ENCODE data around the gene USP43. TPM values are rescaled to one million over a fixed set of nuclear protein-coding genes. Genes with fewer than 3 reads are reported as not detected.
A peak's percentile ranks its signal among the peaks of the same experiment; 100 is the strongest.

Gene USP43
- total RNA-seq, 1 donor from 2014 or later: 7.0 TPM

DNA sequence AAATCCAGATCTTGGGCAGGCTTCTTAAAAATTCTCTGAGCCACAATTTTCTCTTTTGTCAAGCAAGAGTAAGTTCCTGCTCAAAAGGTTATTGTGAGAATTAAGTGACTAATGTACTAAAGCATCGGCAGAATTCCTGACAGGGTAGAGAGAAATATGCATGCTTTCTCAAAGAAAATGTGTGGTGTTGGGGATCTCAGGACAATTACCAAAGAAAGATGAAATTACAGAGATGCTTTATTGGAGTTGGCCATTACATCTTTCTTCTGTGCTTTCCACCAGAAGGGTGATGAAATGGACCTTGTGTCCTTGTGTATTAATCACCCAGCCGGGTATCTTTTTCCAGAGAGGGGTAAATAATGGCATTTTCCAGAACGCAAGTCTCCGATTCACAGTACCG is 1.7 kb upstream of the USP43 start:
- H3K36me3 Mint-ChIP-seq (ENCODE audit: low read depth, unreplicated experiment): no peaks in the 10 kb centered on the region
- no peaks in the 10 kb centered on the region for H3K27me3 Mint-ChIP-seq (ENCODE audit: low read depth, unreplicated experiment)

DNA sequence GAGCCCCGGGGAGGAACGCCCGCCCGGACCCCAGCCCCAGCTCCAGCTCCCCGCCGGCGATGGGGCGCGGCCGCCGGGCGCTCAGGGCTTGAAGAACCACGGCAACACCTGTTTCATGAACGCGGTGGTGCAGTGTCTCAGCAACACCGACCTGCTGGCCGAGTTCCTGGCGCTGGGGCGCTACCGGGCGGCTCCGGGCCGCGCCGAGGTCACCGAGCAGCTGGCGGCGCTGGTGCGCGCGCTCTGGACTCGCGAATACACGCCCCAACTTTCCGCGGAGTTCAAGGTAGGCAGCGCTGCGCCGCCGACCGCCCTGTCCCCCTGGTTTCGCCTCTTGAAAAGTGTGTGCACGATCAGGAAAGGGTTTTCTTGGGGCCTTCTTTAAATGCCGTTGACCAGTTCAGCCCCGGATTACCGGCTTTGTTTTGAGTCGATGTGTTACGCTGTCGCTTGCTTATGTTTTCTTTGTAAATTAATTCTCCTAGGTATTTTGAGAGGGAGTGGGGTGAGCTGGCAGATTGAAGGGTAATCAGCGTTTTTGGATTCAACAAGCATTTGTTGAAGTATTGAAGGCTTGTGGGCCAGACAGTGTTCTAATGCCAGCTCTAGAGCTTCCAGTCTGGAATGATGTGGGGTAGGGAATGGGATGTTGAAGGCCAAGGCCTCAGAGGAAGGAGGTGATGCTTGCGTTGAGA is 681 bp downstream of the USP43 start:
- Histone ChIP-seq H3K27ac (ENCODE audit: low read depth, low read length) (peak overlapping the region; percentile 2), H3K4me3 (ENCODE audit: insufficient read depth, low read depth, low read length) (peak overlapping the region; percentile 63)
- H3K36me3 Mint-ChIP-seq (ENCODE audit: low read depth, unreplicated experiment): no peaks in the 10 kb centered on the region

More for the DNA sequence above, 1.7 kb upstream of the USP43 start:
- Mint-ChIP-seq H3K4me1 (ENCODE audit: low read depth, unreplicated experiment) (peaks cover 23% of the 10 kb centered on the region), H3K4me3 (ENCODE audit: unreplicated experiment) (peak overlapping the region; percentile 91), H3K27ac (ENCODE audit: unreplicated experiment) (peak overlapping the region; percentile 97), H3K9me3 (ENCODE audit: unreplicated experiment) (no peaks in the 10 kb centered on the region)
- no peak overlapping the region for H3K27ac ChIP-seq (ENCODE audit: low read depth, low read length)
- peak; percentile 58 for DNase-seq (ENCODE audit: low read depth)
- no peak overlapping the region for H2AFZ ChIP-seq (ENCODE audit: low read depth, low read length)
- peak; percentile 9 for FAIRE-seq
- H3K4me3 ChIP-seq (ENCODE audit: insufficient read depth, low read depth, low read length): no peak overlapping the region
- H3K36me3 ChIP-seq (ENCODE audit: insufficient read depth, low read length): no peaks in the 10 kb centered on the region
- no peaks in the 10 kb centered on the region for H3K79me2 ChIP-seq (ENCODE audit: insufficient read depth, low read length)
- TF ChIP-seq, protein P1, sequence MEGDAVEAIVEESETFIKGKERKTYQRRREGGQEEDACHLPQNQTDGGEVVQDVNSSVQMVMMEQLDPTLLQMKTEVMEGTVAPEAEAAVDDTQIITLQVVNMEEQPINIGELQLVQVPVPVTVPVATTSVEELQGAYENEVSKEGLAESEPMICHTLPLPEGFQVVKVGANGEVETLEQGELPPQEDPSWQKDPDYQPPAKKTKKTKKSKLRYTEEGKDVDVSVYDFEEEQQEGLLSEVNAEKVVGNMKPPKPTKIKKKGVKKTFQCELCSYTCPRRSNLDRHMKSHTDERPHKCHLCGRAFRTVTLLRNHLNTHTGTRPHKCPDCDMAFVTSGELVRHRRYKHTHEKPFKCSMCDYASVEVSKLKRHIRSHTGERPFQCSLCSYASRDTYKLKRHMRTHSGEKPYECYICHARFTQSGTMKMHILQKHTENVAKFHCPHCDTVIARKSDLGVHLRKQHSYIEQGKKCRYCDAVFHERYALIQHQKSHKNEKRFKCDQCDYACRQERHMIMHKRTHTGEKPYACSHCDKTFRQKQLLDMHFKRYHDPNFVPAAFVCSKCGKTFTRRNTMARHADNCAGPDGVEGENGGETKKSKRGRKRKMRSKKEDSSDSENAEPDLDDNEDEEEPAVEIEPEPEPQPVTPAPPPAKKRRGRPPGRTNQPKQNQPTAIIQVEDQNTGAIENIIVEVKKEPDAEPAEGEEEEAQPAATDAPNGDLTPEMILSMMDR (IDR thresholded peaks at IDR 0.05; ENCODE audit: insufficient read depth, low read depth, low read length): no peak
- TF ChIP-seq EZH2 (IDR thresholded peaks at IDR 0.05; ENCODE audit: insufficient read depth, low read length): no peak
- no peaks in the 10 kb centered on the region for H4K20me1 ChIP-seq (ENCODE audit: insufficient read depth, low read length)
- no peak overlapping the region for H3K9ac ChIP-seq (ENCODE audit: low read length)
- H3K4me2 ChIP-seq (ENCODE audit: low read length): peak overlapping the region; percentile 16
- H3K4me1 ChIP-seq (ENCODE audit: insufficient read depth, low read length): peaks cover 26% of the 10 kb centered on the region
- H3K27me3 ChIP-seq (ENCODE audit: insufficient read depth, low read length): no peaks in the 10 kb centered on the region
- no peaks in the 10 kb centered on the region for H3K9me3 ChIP-seq (ENCODE audit: insufficient read depth, low read depth, low read length)

More for the DNA sequence above, 681 bp downstream of the USP43 start:
- no peaks in the 10 kb centered on the region for H3K27me3 Mint-ChIP-seq (ENCODE audit: low read depth, unreplicated experiment)
- H3K4me3 Mint-ChIP-seq (ENCODE audit: unreplicated experiment): peak overlapping the region; percentile 96
- Histone ChIP-seq H3K4me1 (ENCODE audit: insufficient read depth, low read length) (peaks cover 27% of the 10 kb centered on the region), H4K20me1 (ENCODE audit: insufficient read depth, low read length) (no peaks in the 10 kb centered on the region), H3K36me3 (ENCODE audit: insufficient read depth, low read length) (no peaks in the 10 kb centered on the region), H2AFZ (ENCODE audit: low read depth, low read length) (peak overlapping the region; percentile 88), H3K27me3 (ENCODE audit: insufficient read depth, low read length) (no peaks in the 10 kb centered on the region), H3K9ac (ENCODE audit: low read length) (peak overlapping the region; percentile 66), H3K79me2 (ENCODE audit: insufficient read depth, low read length) (no peaks in the 10 kb centered on the region), H3K4me2 (ENCODE audit: low read length) (peak overlapping the region; percentile 95), H3K9me3 (ENCODE audit: insufficient read depth, low read depth, low read length) (no peaks in the 10 kb centered on the region)
- peak overlapping the region; percentile 55 for H3K27ac Mint-ChIP-seq (ENCODE audit: unreplicated experiment)
- no peak for FAIRE-seq
- no peaks in the 10 kb centered on the region for H3K9me3 Mint-ChIP-seq (ENCODE audit: unreplicated experiment)
- H3K4me1 Mint-ChIP-seq (ENCODE audit: low read depth, unreplicated experiment): peaks cover 26% of the 10 kb centered on the region
- TF ChIP-seq, protein P1 (IDR thresholded peaks at IDR 0.05; ENCODE audit: insufficient read depth, low read depth, low read length): no peak
- peak; percentile 29 for TF ChIP-seq EZH2 (IDR thresholded peaks at IDR 0.05; ENCODE audit: insufficient read depth, low read length)
- DNase-seq (ENCODE audit: low read depth): peak; percentile 32

All from astrocyte (in vitro differentiated cells and primary cell).